Brain pericyte (primary cell): Measurements from ENCODE around the gene UBAC2.

ENCODE experiments used
- DNase-seq: peaks from one replicate; pipeline ENCODE4 v3.0.0-alpha.2; 2012; ENCODE audit warnings: low read depth, low spot score

Gene UBAC2

GRCh38 chr13:99335603-99336002 lies 134.9 kb downstream of the UBAC2 start:
- DNase-seq: no peak

GRCh38 chr13:99339230-99339721 lies 138.6 kb downstream of the UBAC2 start:
- no peak for DNase-seq

- no peak for DNase-seq
Observed at GRCh38 chr13:99339736-99340397, 139.2 kb downstream of the UBAC2 start.

- no peak for DNase-seq
Observed at GRCh38 chr13:99340638-99341037, 140.0 kb downstream of the UBAC2 start.

GRCh38 chr13:99341969-99342722 lies 141.5 kb downstream of the UBAC2 start:
- no peak for DNase-seq

GRCh38 chr13:99342723-99343315 lies 142.2 kb downstream of the UBAC2 start:
- DNase-seq: no peak

- no peak for DNase-seq
Observed at GRCh38 chr13:99344610-99345208, 144.1 kb downstream of the UBAC2 start.

GRCh38 chr13:99345345-99345744 lies 144.7 kb downstream of the UBAC2 start:
- DNase-seq: no peak

- DNase-seq: no peak
Observed at GRCh38 chr13:99346335-99347042, 145.8 kb downstream of the UBAC2 start.

GRCh38 chr13:99347335-99347878 lies 146.8 kb downstream of the UBAC2 start:
- no peak for DNase-seq

GRCh38 chr13:99347911-99348451 lies 147.3 kb downstream of the UBAC2 start:
- DNase-seq: no peak

- no peak for DNase-seq
Observed at GRCh38 chr13:99350191-99350590, 149.5 kb downstream of the UBAC2 start.

GRCh38 chr13:99351772-99352171 lies 151.1 kb downstream of the UBAC2 start:
- no peak for DNase-seq

GRCh38 chr13:99352351-99353245 lies 151.9 kb downstream of the UBAC2 start:
- no peak for DNase-seq

GRCh38 chr13:99353246-99353600 lies 152.6 kb downstream of the UBAC2 start:
- no peak for DNase-seq

- DNase-seq: no peak
Observed at GRCh38 chr13:99353836-99354235, 153.2 kb downstream of the UBAC2 start.

- no peak for DNase-seq
Observed at GRCh38 chr13:99354371-99354951, 153.8 kb downstream of the UBAC2 start.

GRCh38 chr13:99355267-99356011 lies 154.8 kb downstream of the UBAC2 start:
- DNase-seq: no peak

GRCh38 chr13:99356012-99356261 lies 155.3 kb downstream of the UBAC2 start:
- DNase-seq: no peak
